HG02938 (cell line): ENCODE results near the gene C4B.
"Not testable (repeated sequence)": the region's sequence is repeated elsewhere in the genome, so short reads cannot be mapped to it uniquely, and the experiment has no call there.

Experiments used
- ATAC-seq: cut with Tn5 transposase; IDR thresholded peaks from one replicate; pipeline ENCODE4 v1.9.1; 2021; ENCODE audit warnings: mild to moderate bottlenecking, moderate library complexity; ENCODE audit not compliant: unreplicated experiment

C4B gene

GRCh38 chr6:32014547-32014946 lies at the start of gene C4B:
Gene C4B (plus strand): TSS chr6:32014795. CDS start chr6:32014846, 51 bp downstream.
- ATAC-seq: not testable (repeated sequence)

- ATAC-seq: no peak
These were observed 48.9 kb upstream of the C4B start for GRCh38 chr6:31965700-31966099.

GRCh38 chr6:31966506-31966905 lies 48.1 kb upstream of the C4B start:
- ATAC-seq: no peak

GRCh38 chr6:31966997-31967925 lies 47.3 kb upstream of the C4B start:
- no peak for ATAC-seq

- ATAC-seq: no peak
These were observed 46.7 kb upstream of the C4B start for GRCh38 chr6:31967926-31968320.

- ATAC-seq: no peak
These were observed 46.3 kb upstream of the C4B start for GRCh38 chr6:31968326-31968725.

GRCh38 chr6:31968791-31969711 lies 45.5 kb upstream of the C4B start:
- no peak for ATAC-seq

- no peak for ATAC-seq
These were observed 44.6 kb upstream of the C4B start for GRCh38 chr6:31969712-31970603.

GRCh38 chr6:31970604-31971271 lies 43.9 kb upstream of the C4B start:
- no peak for ATAC-seq

GRCh38 chr6:31971279-31971992 lies 43.2 kb upstream of the C4B start:
- no peak for ATAC-seq

- peak; percentile 85 for ATAC-seq
These were observed 42.4 kb upstream of the C4B start, which contains the start of gene DXO for GRCh38 chr6:31971993-31972708. Gene DXO (minus strand): TSS chr6:31972138. CDS start chr6:31971675, 463 bp downstream.

GRCh38 chr6:31972709-31973350 lies 41.8 kb upstream of the C4B start:
- ATAC-seq: no peak

- not testable (repeated sequence) for ATAC-seq
These were observed 38.5 kb upstream of the C4B start for GRCh38 chr6:31976065-31976464.

GRCh38 chr6:31977816-31978431 lies 36.7 kb upstream of the C4B start:
- no peak for ATAC-seq

- ATAC-seq: no peak
These were observed 35.8 kb upstream of the C4B start for GRCh38 chr6:31978831-31979230.

- no peak for ATAC-seq
These were observed 35.2 kb upstream of the C4B start for GRCh38 chr6:31979238-31979898.

- not testable (repeated sequence) for ATAC-seq
These were observed 34.3 kb upstream of the C4B start for GRCh38 chr6:31980195-31980876.
